C4-2B (cell line): ENCODE results near the gene TMTC4.

Experiments used
- H3K27ac ChIP-seq: fragments of 450-650 bp; 2 replicates; pipeline ENCODE4 v1.5.1; 2017
- ZFX ChIP-seq: fragments of 450-650 bp; IDR thresholded peaks from 2 replicates; pipeline ENCODE4 v1.6.1; 2017
- TF ChIP-seq, protein P1 (sequence below): fragments of 450-650 bp; conservative IDR thresholded peaks from 2 replicates; pipeline ENCODE4 v1.5.1; 2017; ENCODE audit warnings: mild to moderate bottlenecking

Gene TMTC4

DNA sequence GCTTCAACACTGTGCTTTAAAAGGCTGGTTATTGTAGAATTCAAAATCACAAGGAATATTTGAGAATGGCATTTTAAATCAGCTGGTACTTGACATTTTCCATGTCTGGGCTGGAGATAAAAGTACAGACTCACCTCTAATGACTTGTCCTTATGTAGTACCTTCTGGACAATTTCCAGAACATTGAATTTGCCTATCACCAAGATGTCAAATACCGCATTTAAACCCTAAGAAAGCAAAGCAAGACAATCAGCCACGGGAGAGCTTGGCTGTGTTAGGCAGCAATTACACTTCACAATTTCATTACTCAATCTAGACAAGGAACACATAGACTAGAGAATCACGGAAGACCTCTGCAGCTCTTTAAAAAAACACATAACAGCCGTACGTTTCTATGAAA, 36.8 kb downstream of the TMTC4 start:
- TF ChIP-seq, protein P1, sequence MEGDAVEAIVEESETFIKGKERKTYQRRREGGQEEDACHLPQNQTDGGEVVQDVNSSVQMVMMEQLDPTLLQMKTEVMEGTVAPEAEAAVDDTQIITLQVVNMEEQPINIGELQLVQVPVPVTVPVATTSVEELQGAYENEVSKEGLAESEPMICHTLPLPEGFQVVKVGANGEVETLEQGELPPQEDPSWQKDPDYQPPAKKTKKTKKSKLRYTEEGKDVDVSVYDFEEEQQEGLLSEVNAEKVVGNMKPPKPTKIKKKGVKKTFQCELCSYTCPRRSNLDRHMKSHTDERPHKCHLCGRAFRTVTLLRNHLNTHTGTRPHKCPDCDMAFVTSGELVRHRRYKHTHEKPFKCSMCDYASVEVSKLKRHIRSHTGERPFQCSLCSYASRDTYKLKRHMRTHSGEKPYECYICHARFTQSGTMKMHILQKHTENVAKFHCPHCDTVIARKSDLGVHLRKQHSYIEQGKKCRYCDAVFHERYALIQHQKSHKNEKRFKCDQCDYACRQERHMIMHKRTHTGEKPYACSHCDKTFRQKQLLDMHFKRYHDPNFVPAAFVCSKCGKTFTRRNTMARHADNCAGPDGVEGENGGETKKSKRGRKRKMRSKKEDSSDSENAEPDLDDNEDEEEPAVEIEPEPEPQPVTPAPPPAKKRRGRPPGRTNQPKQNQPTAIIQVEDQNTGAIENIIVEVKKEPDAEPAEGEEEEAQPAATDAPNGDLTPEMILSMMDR = no peak
- TF ChIP-seq ZFX = no peak
- H3K27ac ChIP-seq = no peak overlapping the region

DNA sequence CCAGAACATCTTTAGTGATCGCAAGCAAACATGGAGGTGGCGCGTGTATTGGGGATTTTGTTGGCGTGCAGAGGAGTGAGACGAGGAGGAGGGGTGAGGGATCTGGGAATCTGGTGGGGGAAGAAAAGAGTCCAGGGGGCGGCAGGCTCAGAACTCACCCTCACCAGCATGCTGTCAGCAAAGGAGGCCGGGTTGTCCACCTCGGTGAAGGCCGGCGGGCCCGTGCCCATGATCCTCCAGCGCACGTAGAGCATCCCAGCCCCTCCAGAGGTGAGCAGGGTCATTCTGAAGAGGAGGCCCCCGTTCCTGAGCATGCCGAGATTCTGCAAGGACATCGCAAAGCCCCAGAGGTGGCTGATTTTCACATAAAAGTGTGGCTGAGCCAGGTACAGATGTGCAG, 37.2 kb downstream of the TMTC4 start:
- TF ChIP-seq, protein P1 = no peak
- no peak for TF ChIP-seq ZFX
- no peak overlapping the region for H3K27ac ChIP-seq

DNA sequence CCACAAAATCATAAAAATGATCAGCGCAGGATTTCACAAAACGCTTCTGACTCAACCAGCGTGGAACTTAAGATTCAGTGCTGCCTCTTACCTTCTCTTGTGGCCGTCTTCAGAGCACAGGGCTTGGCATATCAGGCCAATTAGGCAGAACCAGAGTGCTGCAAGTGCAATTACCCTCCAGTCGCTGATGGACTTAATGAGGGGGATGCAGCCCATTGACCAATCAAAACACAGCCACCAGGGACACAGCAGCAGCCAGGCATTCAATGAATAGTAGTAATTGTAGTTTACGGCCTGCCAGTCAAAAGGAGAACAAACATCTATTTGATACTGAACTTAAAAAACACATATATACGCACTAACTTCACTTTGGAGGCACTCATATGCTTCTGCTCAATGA, 38.2 kb downstream of the TMTC4 start:
- H3K27ac ChIP-seq = no peak overlapping the region
- TF ChIP-seq, protein P1 = no peak
- TF ChIP-seq ZFX = no peak

DNA sequence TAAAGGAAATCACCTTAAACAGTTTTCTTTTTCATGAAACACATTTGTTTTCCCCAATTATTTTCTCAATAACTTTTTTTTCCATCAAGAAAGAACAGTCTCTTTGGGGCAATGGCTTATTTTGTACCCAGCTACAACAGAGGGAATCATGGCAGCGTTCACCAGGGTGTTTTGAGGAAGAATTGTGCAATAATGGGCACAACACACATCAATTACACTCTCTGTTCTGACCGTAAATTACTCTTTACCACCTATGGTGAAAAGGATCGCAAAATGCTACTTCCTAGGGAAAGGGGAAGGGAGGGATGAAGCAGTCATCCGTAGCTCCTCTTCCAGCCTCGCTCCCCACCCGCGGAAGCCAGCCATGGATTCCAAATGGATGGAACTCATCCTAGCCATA, 38.6 kb downstream of the TMTC4 start:
- no peak overlapping the region for H3K27ac ChIP-seq
- no peak for TF ChIP-seq ZFX
- TF ChIP-seq, protein P1 = no peak

DNA sequence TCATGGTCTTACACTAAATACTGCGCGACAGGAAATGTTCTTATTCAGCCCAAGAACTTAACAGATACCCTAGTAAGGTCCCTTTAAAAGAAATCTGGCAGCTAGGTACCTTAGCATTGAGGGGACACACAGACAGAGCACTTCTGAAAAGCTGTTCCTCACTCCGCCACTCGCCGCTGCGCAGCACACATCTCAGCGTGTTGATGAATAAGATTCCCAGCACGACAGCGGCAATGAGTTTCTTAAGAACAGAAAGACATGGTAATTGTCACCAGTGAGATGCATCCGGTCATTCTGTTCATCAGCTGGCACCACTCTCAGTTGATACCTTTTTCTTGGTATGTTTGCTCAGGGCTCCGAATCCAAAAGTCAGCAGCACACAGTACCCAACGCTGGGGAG, 39.9 kb downstream of the TMTC4 start:
- no peak overlapping the region for H3K27ac ChIP-seq
- TF ChIP-seq, protein P1 = no peak
- no peak for TF ChIP-seq ZFX

DNA sequence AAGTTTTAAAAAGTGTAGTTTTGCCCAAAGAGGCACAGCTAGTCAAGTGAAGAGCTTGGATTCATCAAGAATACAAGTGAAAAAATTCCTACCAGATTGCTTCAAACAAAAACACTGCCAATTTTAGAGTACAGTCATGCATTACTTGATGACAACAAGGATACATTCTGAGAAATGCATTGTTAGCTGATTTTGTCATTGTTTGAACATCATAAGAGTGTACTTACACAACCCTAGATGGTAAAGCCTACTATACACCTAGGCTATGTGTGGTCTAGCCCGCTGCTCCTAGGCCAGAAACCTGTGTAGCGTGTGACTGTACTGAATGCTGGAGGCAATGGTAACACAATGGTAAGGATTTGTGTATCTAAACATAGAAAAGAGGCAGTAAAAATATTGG, 41.1 kb downstream of the TMTC4 start:
- TF ChIP-seq, protein P1 = no peak
- no peak for TF ChIP-seq ZFX
- H3K27ac ChIP-seq = no peak overlapping the region

DNA sequence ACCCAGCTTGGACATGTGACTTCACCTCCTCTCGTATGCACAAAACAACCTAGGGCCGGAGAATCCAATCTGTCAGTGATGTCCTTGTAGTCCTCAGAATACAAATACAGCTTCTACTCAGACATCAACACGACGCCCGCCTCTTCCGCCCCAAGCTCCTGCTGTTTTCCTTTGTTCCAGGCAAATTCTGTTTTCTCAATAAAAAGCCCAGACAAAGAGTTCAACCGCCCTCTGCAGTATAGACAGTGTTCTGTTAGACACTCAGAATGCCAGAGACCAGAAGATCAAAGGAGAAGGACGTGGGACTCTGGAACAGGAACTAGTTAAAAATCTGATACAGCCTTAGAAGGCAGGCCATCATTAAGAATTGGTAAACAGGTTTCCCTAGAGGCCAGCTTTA, 44.0 kb downstream of the TMTC4 start:
- TF ChIP-seq, protein P1 = no peak
- TF ChIP-seq ZFX = no peak
- H3K27ac ChIP-seq = no peak overlapping the region
